Cerebellar nuclear complex (tissue), 1 donor: ENCODE data around the gene SLC16A12.
"Not testable (repeated sequence)": the region's sequence is repeated elsewhere in the genome, so short reads cannot be mapped to it uniquely, and the experiment has no call there.

Experiments
- DNase-seq, 2 experiments: peaks; one replicate each; lab custom pipeline; 2025; lab: John Stamatoyannopoulos, UW

Gene SLC16A12

DNA sequence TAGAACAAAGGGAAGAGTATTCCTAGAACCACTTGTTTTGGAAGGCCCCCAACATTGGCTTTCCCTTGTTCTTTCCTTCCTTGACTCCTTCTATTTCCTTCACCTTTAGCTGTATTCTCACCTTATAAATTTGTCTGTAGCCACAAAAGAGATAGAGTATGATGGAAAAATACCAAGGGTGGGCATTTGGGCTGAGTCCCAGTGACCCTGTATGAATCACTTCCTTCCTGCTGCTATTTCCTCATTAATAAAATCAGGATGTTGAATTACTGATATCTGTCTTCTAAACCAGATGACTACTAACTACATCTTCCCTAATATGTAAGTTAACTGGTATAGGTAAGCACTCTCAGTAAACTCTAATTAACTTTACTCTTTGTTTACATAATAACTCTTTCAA lies 65.9 kb downstream of the SLC16A12 start:
- DNase-seq = no peak

DNA sequence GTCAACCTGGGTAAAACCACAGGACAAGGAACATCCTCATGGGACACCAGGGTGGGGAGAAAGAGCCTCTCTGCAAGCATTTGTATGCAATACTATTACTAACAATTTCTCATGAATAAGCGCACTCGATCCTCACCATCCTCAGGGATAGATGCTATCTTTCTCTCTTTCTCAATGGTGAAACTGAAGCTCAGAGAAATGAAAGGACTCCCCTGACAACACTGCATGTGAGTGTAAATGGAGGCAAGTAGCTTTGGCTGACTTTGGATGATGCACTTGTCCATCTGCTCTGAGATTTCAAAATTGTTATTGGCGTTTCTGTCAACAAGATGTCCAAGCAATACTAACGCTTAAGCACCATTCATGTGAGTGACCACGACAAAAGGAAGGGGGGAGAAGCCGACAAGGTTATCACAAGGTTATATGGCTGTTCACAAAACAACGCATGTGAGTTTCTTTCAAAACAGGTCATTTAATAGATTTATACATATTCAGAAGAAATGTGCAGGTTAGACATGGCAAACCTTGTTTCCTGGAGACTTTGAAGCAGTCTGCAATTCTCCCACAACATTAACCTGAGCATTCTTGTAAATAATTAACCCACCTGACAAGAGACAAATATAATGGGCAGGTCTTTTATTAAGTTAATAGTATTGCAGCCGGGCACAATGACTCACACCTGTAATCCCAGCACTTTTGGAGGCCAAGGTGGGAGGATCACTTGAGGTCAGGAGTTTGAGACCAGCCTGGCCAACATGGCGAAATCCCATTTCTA lies 67.0 kb downstream of the SLC16A12 start:
- no peak for DNase-seq

- DNase-seq = no peak
These were observed 68.8 kb downstream of the SLC16A12 start for GRCh38 chr10:89466599-89467035.

DNA sequence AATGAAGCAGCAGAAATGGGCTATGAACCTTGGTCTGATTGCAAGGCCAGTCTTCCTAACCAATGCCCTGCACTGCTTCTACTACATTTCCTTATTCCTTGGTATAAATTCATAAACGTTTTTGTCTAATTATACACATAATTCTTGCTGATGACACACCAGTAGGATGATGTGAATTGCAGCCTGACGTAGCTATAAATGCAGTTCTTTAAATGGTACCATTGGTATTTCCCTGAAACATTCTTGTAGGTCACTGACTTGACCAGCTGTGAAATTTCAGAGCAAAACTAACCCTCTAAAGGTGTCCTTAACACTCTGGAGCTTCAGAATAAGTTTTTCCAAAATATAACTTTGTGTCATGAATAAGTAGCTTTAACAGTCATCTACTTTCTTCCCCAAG lies 70.2 kb downstream of the SLC16A12 start:
- DNase-seq = no peak

DNA sequence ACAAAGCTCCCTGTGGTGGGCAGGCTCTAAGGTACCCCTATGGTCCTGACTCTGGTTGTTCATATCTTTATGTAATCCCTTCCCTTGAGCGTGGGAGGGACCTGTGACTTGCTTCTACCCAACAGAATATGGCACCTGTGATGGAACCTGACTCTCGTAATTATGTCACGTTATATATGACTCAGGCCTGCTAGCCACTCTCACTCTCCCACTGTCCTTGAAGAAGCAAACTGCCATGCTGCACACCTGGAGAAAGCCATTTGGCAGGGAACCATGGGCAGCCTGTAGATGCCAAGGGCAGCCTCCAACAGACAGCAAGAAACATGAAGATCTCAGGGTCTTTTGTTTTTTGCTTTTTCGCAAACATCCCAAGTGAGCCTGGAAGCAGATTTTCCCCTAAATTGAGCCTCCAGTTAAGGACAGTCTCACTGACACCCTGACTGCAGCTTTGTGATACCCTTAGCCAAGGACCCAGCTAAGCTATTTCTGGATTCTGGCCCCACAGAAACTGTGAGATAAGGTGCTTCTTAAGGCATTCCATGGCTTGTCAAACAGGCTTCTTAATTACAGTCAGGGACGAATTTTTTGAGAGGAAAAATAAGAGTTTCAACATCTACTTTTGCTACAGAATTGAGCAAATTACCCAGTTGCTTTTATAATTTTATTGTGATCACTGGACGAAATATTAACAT lies 71.4 kb downstream of the SLC16A12 start:
- no peak for DNase-seq

DNA sequence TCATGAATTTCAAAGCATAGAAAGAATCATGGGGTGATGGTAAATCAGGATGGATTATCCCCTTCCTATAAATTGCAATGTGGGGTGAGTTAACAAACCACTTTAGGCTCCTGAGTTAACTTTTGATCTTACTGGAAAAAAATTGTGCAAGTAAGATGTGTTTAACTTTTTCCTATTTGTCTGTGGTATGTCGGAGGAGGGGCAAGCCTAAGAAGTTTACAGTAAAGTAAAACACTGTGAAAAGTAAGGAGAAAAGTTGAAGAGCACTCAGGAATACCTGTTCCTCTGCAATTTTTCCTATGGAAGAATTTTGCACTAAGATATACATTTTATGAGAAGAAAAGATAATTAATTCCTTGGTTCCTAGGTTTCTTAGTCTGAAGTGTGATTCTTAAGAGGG lies 76.6 kb downstream of the SLC16A12 start:
- no peak for DNase-seq

- no peak for DNase-seq
These were observed 77.1 kb downstream of the SLC16A12 start for GRCh38 chr10:89458291-89458690.

DNA sequence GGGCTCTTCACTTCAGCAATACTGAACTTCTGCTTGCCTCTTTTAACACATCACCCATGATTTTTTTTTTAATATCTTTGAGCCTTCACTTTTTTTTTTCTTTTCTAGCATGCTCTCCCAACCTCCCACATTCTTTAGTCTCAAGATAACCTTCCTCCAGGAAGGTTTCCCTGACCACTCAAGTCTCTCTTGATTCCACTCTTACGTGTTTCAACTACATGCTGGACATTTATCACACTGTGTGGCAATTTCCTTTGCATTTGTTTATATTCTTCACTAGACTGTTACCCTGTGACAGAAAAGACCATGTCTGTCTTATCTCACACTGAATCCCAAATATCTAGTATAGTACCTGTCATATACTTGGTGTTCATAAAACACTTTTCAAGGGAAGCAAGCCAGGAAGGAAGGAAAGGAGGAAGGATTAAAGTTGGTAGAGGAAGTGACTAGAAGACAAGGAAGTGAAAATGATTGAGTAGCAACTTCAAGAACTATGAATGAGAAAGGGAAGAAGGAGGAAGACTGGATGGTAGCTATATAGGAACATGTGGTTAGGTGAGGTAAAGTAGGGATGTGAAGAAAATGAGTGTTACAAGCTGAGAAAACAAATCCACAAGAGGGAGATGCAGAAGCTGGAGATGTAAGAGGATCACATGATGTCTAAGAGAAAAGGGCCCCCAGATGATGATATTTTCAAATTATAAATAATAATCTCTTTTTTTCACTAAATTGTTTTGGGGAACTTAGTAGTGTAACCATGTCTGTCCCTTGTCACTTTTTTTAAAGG lies 80.6 kb downstream of the SLC16A12 start:
- DNase-seq = no peak

GRCh38 chr10:89452193-89452592 lies 83.2 kb downstream of the SLC16A12 start:
- no peak for DNase-seq

DNA sequence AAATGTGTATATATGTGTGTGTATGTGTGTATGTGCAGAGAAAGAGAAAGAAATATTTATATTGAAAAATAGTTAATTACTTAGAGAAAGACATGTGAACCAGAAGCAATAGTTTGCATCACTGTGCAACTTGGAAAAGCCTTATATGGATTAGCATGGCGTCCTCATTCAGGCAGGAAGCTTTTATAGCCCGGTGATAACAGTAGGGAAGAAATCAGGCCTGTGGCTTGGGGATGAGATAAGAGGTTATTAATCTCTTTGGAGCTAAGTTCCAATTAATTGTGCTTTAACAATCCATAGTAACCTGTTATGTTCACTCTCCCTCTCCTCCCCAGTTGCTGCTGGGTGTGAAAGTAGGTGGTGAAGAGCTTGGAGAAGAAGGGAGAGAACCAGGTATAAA lies 84.5 kb downstream of the SLC16A12 start:
- no peak for DNase-seq

DNA sequence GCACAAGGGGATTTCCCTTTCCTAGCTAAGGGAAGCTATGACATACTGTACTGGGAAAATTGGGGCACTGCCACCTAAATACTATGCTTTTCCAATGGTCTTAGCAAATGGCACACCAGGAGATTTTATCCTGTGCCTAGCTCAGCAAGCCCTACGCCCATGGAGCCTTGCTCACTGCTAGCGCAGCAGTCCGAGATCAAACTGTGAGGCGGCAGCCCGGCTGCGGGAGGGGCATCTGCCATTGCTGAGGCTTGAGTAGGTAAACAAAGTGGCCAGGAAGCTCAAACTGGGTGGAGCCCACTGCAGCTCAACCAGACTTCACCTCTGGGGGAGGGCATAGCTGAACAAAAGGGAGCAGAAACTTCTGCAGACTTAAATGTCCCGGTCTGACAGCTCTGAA lies 90.6 kb downstream of the SLC16A12 start:
- DNase-seq = not testable (repeated sequence)

GRCh38 chr10:89442289-89442688 lies 93.1 kb downstream of the SLC16A12 start:
- no peak for DNase-seq

DNA sequence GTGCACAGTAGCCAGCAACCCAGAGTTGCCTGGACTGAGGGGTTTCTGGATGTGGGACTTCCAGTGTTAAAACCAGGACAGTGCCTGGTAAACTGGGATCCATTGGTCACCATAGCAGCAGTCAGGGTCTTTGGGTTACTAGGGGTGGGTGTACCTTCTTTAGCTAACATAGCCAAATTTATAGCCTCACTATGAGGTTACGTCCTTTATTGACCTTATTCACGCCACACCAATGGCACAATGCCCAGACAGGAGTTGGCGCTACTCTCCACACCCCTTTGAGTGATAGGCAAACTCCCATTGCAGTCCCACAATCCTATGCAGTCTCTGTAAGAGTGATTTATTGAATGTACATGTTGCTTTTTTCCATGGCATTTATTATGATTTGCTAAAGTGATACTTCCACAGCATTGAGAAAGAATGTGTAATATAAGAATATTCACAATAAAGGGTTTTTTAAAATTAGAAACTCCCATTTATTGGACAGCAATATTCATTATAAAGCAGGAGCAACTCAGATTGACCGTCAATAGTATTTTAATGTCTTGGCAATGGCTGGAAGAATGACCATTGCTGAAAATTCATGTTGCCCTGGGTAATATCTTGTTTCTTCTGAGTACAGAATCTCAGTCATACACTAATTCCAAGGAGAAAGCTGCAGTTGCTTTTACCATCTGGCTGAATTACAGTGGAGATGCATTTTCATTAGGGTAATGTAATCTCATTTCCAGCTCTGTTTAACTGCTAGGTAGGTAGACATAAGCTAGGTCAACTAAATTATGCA lies 95.0 kb downstream of the SLC16A12 start:
- no peak for DNase-seq

- DNase-seq = no peak
These were observed 96.9 kb downstream of the SLC16A12 start for GRCh38 chr10:89438525-89438924.

GRCh38 chr10:89431977-89432376 lies 103.4 kb downstream of the SLC16A12 start:
- DNase-seq = no peak

GRCh38 chr10:89428877-89429276 lies 106.5 kb downstream of the SLC16A12 start:
- no peak for DNase-seq

GRCh38 chr10:89427629-89428028 lies 107.8 kb downstream of the SLC16A12 start:
- DNase-seq = no peak

DNA sequence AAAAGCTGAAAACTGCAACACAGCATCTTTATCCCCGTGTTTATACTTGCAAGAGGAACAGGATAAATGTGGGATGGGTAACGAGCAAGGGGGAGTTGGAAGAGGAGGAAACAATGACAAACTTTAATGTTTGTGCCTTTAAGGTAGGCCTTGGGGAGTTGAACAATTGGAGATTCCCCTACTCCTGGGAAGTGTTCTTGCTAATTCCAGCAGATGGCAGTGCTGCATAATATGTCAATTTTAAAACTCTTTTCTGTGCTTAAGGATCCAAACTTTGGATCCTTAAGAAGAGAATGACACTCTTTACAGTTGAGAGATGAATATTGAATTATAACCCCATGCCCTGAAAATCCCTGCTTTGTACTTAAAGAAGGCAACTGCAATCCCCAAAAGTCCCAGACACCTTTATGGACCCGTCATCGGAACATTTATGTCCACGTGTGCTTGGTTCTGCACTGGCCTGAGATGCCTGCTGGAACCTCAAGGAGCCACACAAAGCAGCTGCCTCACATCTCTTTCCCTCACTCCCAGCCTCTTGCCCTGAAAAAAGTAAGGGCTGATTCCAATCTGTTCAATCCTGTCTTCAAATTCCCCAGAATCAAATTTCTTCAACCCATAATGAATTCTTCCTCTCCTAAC lies 109.0 kb downstream of the SLC16A12 start:
- no peak for DNase-seq

- no peak for DNase-seq
These were observed 110.4 kb downstream of the SLC16A12 start for GRCh38 chr10:89425000-89425399.

DNA sequence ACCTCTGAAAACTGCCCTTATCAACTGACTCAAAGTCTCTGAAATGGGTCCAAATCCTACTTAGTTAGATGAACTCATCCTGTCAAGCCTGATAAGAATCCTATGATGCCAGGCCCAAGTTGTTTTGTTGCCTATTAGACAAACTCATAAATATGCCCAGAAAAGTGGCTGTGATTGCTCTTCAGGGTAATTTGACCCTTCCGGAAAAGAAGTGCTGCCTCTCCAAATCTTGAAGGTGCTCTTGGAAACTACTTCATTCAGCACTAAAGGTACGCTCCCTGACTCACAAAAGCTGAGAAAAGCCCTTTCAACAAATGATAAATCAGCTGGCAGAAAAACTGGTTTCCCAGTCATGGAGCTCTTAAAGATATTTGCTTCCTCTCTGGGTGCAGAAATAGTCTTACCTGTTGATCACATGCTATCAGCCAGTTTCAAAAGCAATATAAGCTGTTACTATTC lies 114.3 kb downstream of the SLC16A12 start:
- no peak for DNase-seq

DNA sequence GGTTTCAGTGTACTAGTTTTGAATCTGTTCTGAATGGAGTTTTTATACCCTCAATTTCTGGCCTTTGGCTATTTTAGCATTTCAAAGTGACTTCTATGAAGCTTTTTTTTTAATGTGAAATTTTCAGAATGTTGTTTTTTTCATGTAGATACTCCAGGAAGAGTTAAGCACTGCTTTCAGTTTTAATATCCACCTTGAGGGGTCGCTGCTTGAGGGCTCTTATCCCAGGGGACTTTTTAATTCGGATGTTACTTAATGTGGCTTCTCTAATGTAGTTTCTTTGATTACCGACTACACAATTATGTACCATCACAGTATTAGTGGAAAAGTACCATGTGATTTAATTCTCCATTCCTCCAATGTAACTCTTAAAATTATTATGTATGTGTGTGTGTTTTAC lies 115.8 kb downstream of the SLC16A12 start:
- DNase-seq = no peak
